IPS DF 6.9 (cell line): Measurements from ENCODE around the gene VAC14.

Experiments used
- DNase-seq: peaks from one replicate; pipeline ENCODE4 v3.0.0-alpha.2; 2013; ENCODE audit warnings: low read depth, low spot score
- H3K27ac ChIP-seq: one replicate; pipeline ENCODE4 v1.5.1; 2013; ENCODE audit warnings: low read length, control low read depth
- H3K27me3 ChIP-seq: 2 replicates; pipeline ENCODE4 v1.6.1; 2013; ENCODE audit warnings: mild to moderate bottlenecking, low read length; ENCODE audit not compliant: control insufficient read depth, insufficient read depth
- H3K36me3 ChIP-seq: 2 replicates; pipeline ENCODE4 v1.6.1; 2013; ENCODE audit warnings: low read length; ENCODE audit not compliant: control insufficient read depth, insufficient read depth
- H3K4me1 ChIP-seq: 2 replicates; pipeline ENCODE4 v1.6.1; 2013; ENCODE audit warnings: low read length; ENCODE audit not compliant: control insufficient read depth, insufficient read depth
- H3K4me3 ChIP-seq: 2 replicates; pipeline ENCODE4 v1.5.1; 2013; ENCODE audit warnings: mild to moderate bottlenecking, low read length
- H3K9me3 ChIP-seq: 2 replicates; pipeline ENCODE4 v1.6.1; 2013; ENCODE audit warnings: low read length, inconsistent platforms; ENCODE audit not compliant: control insufficient read depth, insufficient read depth
- WGBS: extraction: QIAGEN DNeasy Blood & Tissue Kit; methylation state at CpG from one replicate; pipeline ENCODE4 v1.1.7; 2013; ENCODE audit warnings: mixed read lengths, missing lambda C conversion rate; ENCODE audit not compliant: insufficient read length, insufficient coverage; 5-methylcytosine and 5-hydroxymethylcytosine counted together

The VAC14 gene

GRCh38 chr16:70670175-70670574 is 130.8 kb downstream of the VAC14 start:
- DNase-seq = no peak
- Histone ChIP-seq H3K4me3 (no peak overlapping the region), H3K27me3 (no peaks in the 10 kb centered on the region), H3K27ac (no peak overlapping the region), H3K4me1 (no peaks in the 10 kb centered on the region), H3K36me3 (peaks cover 7% of the 10 kb centered on the region), H3K9me3 (no peaks in the 10 kb centered on the region)
- no CpG with 5 or more reads among the region's 2 CpGs for WGBS

GRCh38 chr16:70665806-70666735 is 134.9 kb downstream of the VAC14 start:
- H3K27me3 ChIP-seq = no peaks in the 10 kb centered on the region
- H3K27ac ChIP-seq = no peak overlapping the region
- H3K9me3 ChIP-seq = no peaks in the 10 kb centered on the region
- WGBS = no CpG with 5 or more reads among the region's 22 CpGs
- no peak for DNase-seq
- no peak overlapping the region for H3K4me3 ChIP-seq
- H3K4me1 ChIP-seq = no peaks in the 10 kb centered on the region
- H3K36me3 ChIP-seq = peaks cover 10% of the 10 kb centered on the region

- H3K36me3 ChIP-seq = peaks cover 10% of the 10 kb centered on the region
- DNase-seq = no peak
- no CpG with 5 or more reads among the region's 14 CpGs for WGBS
- H3K4me3 ChIP-seq = no peak overlapping the region
- no peak overlapping the region for H3K27ac ChIP-seq
- peaks cover 4% of the 10 kb centered on the region; the same call in 1 of the 2 replicates for H3K4me1 ChIP-seq
- H3K27me3 ChIP-seq = no peaks in the 10 kb centered on the region
- no peaks in the 10 kb centered on the region for H3K9me3 ChIP-seq
Measured at GRCh38 chr16:70665113-70665694, 135.8 kb downstream of the VAC14 start.

- Histone ChIP-seq H3K9me3 (no peaks in the 10 kb centered on the region), H3K4me3 (no peak overlapping the region)
- WGBS = no CpG with 5 or more reads among the region's 39 CpGs
Measured at GRCh38 chr16:70664325-70665112, 136.4 kb downstream of the VAC14 start.

GRCh38 chr16:70663524-70664324 is 137.2 kb downstream of the VAC14 start:
- Histone ChIP-seq H3K4me1 (peaks cover 4% of the 10 kb centered on the region; the same call in 1 of the 2 replicates), H3K9me3 (no peaks in the 10 kb centered on the region), H3K27ac (no peak overlapping the region), H3K27me3 (no peaks in the 10 kb centered on the region), H3K36me3 (peaks cover 10% of the 10 kb centered on the region), H3K4me3 (no peak overlapping the region)
- no CpG with 5 or more reads among the region's 56 CpGs for WGBS
- no peak for DNase-seq

More at GRCh38 chr16:70664325-70665112, 136.4 kb downstream of the VAC14 start:
- Histone ChIP-seq H3K27ac (no peak overlapping the region), H3K27me3 (no peaks in the 10 kb centered on the region), H3K36me3 (peaks cover 10% of the 10 kb centered on the region), H3K4me1 (peaks cover 4% of the 10 kb centered on the region; the same call in 1 of the 2 replicates)
- DNase-seq = no peak

GRCh38 chr16:70662991-70663523 is 137.9 kb downstream of the VAC14 start:
- H3K27me3 ChIP-seq = no peaks in the 10 kb centered on the region
- H3K9me3 ChIP-seq = no peaks in the 10 kb centered on the region
- no peak overlapping the region for H3K4me3 ChIP-seq
- no peak overlapping the region for H3K27ac ChIP-seq
- peaks cover 4% of the 10 kb centered on the region; the same call in 1 of the 2 replicates for H3K4me1 ChIP-seq
- DNase-seq = no peak
- no CpG with 5 or more reads among the region's 13 CpGs for WGBS
- peaks cover 10% of the 10 kb centered on the region for H3K36me3 ChIP-seq

- Histone ChIP-seq H3K9me3 (no peaks in the 10 kb centered on the region), H3K36me3 (peaks cover 10% of the 10 kb centered on the region), H3K27ac (no peak overlapping the region), H3K4me3 (no peak overlapping the region), H3K27me3 (no peaks in the 10 kb centered on the region), H3K4me1 (peaks cover 4% of the 10 kb centered on the region; the same call in 1 of the 2 replicates)
- DNase-seq = no peak
- no CpG with 5 or more reads among the region's 21 CpGs for WGBS
Measured at GRCh38 chr16:70661918-70662641, 138.9 kb downstream of the VAC14 start.

GRCh38 chr16:70661534-70661917 is 139.4 kb downstream of the VAC14 start:
- no peak overlapping the region for H3K27ac ChIP-seq
- H3K9me3 ChIP-seq = no peaks in the 10 kb centered on the region
- H3K36me3 ChIP-seq = peaks cover 10% of the 10 kb centered on the region
- WGBS = no CpG with 5 or more reads among the region's 17 CpGs
- no peak for DNase-seq
- H3K4me1 ChIP-seq = peaks cover 6% of the 10 kb centered on the region; the same call in 1 of the 2 replicates
- H3K27me3 ChIP-seq = no peaks in the 10 kb centered on the region
- no peak overlapping the region for H3K4me3 ChIP-seq

GRCh38 chr16:70660672-70661350 is 140.1 kb downstream of the VAC14 start:
- peaks cover 9% of the 10 kb centered on the region for H3K36me3 ChIP-seq

More at GRCh38 chr16:70660672-70661350, 140.1 kb downstream of the VAC14 start:
- Histone ChIP-seq H3K27me3 (no peaks in the 10 kb centered on the region), H3K27ac (no peak overlapping the region), H3K4me3 (no peak overlapping the region), H3K9me3 (no peaks in the 10 kb centered on the region), H3K4me1 (peaks cover 6% of the 10 kb centered on the region; the same call in 1 of the 2 replicates)
- no CpG with 5 or more reads among the region's 7 CpGs for WGBS
- DNase-seq = no peak
